Stimulated activated CD8-positive, alpha-beta memory T cell treated with anti-CD3 and anti-CD28 coated beads, Interleukin-15, amount 100 ng/mL, for 24 hours (primary cell): ENCODE data around the gene FAM50B.
"Not testable (repeated sequence)": the region's sequence is repeated elsewhere in the genome, so short reads cannot be mapped to it uniquely, and the experiment has no call there.

Experiments used
- DNase-seq: peaks from one replicate; pipeline ENCODE4 v3.0.0-alpha.2; 2020; ENCODE audit warnings: low read depth

The FAM50B gene

GRCh38 chr6:3849681-3850450, 693 bp downstream of the FAM50B start:
- no peak for DNase-seq

GRCh38 chr6:3850451-3851203, 1.5 kb downstream of the FAM50B start:
- DNase-seq = no peak

GRCh38 chr6:3851839-3852238, 2.7 kb downstream of the FAM50B start:
- no peak for DNase-seq

GRCh38 chr6:3852391-3852790, 3.2 kb downstream of the FAM50B start:
- DNase-seq = no peak

GRCh38 chr6:3855866-3856265, 6.7 kb downstream of the FAM50B start:
- DNase-seq = no peak

- no peak for DNase-seq
These were observed 7.4 kb downstream of the FAM50B start for GRCh38 chr6:3856576-3856975.

- no peak for DNase-seq
These were observed 8.6 kb downstream of the FAM50B start for GRCh38 chr6:3857468-3858456.

GRCh38 chr6:3859878-3860552, 10.8 kb downstream of the FAM50B start:
- DNase-seq = no peak

GRCh38 chr6:3861424-3861823, 12.3 kb downstream of the FAM50B start:
- no peak for DNase-seq

- no peak for DNase-seq
These were observed 12.9 kb downstream of the FAM50B start for GRCh38 chr6:3862038-3862437.

- DNase-seq = not testable (repeated sequence)
These were observed 14.1 kb downstream of the FAM50B start for GRCh38 chr6:3863322-3863721.

- no peak for DNase-seq
These were observed 16.3 kb downstream of the FAM50B start for GRCh38 chr6:3865463-3865862.

GRCh38 chr6:3867641-3868502, 18.7 kb downstream of the FAM50B start:
- DNase-seq = no peak

GRCh38 chr6:3868544-3868943, 19.4 kb downstream of the FAM50B start:
- DNase-seq = no peak

GRCh38 chr6:3869284-3869631, 20.1 kb downstream of the FAM50B start:
- no peak for DNase-seq

GRCh38 chr6:3869632-3870527, 20.7 kb downstream of the FAM50B start:
- DNase-seq = no peak

- DNase-seq = no peak
These were observed 21.4 kb downstream of the FAM50B start for GRCh38 chr6:3870528-3870925.

GRCh38 chr6:3871515-3871914, 22.3 kb downstream of the FAM50B start:
- DNase-seq = no peak

- no peak for DNase-seq
These were observed 22.8 kb downstream of the FAM50B start for GRCh38 chr6:3871939-3872338.

- DNase-seq = no peak
These were observed 23.2 kb downstream of the FAM50B start for GRCh38 chr6:3872370-3872854.
